GM18861 (cell line): ENCODE results near the gene BCO1.
A peak's percentile ranks its signal among the peaks of the same experiment; 100 is the strongest.
"Not testable (repeated sequence)": the region's sequence is repeated elsewhere in the genome, so short reads cannot be mapped to it uniquely, and the experiment has no call there.

Source experiments
- ATAC-seq: cut with Tn5 transposase; IDR thresholded peaks from one replicate; pipeline ENCODE4 v1.9.1; 2021; ENCODE audit not compliant: unreplicated experiment

The BCO1 gene

GRCh38 chr16:81238296-81239011 is at the start of gene BCO1:
Gene BCO1 (plus strand): TSS chr16:81238689. CDS start chr16:81238909, 220 bp downstream.
- peak; percentile 88 for ATAC-seq

DNA sequence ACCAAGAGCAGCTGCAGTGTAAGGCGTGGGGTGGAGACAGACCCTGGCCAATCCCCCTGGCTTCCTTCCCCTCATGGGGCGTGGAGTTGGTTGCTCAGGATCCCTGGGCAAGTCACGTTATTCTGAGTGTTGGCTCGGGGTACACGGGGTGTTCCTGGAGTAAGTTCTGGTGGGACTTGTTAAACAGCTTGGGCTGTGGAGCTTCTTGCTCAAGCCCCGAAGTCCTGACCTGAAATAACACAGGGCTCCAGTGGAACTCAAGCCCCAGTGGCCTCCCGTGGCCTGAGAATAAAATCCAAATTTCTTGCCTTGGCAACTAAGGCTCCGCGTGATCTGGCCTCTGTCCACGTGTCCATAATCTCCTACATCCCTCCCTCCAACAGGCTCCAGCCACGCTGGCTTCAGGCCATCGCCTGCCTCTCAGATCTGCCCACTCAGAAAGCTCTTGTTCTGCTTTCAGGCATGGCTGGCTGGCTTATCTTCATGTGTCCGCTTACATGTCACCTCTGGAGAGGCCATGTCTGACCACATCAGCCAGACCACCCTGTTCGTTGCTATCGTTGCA is 49.3 kb upstream of the BCO1 start:
- ATAC-seq = no peak

DNA sequence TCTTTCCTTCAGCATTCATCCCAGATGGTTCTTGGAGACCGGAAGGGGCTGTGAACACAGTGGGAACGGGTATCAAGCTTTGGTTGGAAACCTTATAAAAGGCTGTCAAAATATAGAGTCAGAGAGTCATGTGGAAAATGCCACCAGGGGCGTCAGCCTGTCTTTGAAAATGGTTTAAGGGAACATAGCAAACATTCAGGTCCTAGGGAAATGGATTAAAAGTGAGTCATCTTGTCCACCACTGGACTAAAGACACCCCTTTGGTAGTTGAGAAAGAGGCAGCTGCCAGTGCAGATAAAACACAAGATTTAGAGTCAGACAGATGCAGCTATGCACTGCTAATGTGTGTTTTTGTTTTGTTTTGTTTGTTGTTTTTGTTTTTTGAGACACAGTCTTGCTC is 47.8 kb upstream of the BCO1 start:
- no peak for ATAC-seq

- ATAC-seq = no peak
Observed at GRCh38 chr16:81195885-81196534, 42.5 kb upstream of the BCO1 start.

DNA sequence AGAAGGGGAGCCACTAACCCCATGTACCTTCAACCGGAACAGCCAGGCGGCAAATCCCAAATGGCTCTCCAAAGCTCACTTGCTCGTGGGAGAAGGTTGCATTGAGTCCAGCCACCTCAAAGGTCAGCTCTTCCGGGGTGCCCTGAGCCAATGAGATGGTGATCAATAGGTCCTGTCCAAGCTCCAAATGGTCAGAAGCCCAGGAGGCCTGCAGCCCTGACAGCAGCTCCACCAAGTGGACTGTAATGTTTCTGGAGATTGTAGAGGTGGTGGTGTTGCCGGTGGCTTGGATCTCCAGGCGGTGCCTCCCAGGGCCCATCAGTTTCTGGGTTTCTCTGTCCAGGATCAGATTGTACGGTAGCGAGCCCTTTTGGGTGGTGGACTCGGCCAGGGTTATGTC is 39.9 kb upstream of the BCO1 start:
- ATAC-seq = no peak

DNA sequence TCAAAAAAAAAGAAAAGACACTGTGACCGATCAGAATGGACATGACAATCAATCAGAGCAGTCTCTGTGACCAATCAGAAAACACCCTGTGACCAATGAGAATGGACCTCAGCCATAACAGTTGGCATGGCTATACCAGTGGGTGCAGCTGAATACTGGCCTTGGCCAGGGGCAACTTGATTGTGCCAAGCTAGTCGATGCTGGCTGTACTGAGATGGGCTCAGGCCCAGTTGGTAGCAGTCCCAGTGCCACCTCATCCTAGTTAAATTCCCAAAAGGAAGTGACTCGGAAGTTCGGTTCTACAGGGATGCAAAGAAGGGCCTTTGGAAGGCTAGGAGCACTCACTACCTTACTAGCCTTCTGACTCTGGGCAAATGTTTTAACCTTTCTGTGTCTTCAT is 37.2 kb upstream of the BCO1 start:
- ATAC-seq = no peak

DNA sequence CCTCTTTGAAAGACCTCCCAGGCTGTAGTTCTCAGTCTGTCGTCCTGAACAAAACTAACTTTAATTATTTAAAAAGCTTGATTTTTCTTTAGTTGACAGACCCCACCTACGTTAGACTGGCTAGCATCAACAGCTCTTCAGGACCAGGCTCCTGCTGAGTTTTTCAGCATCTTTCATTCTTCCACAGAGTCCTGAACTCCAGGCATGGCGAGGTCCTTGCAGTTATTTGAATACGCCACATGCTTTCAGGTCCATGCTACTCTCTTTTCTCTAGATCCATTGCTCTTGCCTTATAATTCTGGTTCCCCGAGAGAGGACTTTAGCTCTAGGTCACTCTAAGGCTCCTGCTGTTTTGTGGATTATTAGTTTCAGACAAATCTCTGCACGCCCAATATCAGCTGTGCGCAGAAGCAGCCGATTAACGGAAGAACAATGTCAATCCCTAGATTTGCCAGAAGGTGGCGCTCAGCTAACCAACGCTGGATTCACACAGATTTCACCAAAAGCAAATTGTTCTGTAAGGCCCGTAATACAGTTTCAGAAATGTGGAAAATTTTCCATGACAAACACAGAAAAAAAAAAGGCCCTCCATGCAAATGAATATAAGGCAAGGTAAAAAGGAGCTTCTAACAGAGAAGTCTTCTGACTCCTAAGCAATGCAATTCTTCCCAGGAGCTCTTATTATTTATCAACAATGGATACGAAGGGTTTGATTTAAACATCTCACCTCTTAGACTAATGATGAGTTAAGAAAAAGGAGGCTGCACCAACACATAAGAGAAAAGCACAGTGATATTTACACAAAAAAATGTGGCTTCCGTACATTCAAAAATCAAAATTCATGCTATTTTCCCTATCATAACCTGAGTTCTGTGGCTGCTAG is 33.5 kb upstream of the BCO1 start:
- ATAC-seq = no peak

GRCh38 chr16:81207076-81207475 is 31.4 kb upstream of the BCO1 start:
- no peak for ATAC-seq

GRCh38 chr16:81210807-81211206 is 27.7 kb upstream of the BCO1 start:
- ATAC-seq = no peak

GRCh38 chr16:81212830-81213465 is 25.5 kb upstream of the BCO1 start:
- no peak for ATAC-seq

DNA sequence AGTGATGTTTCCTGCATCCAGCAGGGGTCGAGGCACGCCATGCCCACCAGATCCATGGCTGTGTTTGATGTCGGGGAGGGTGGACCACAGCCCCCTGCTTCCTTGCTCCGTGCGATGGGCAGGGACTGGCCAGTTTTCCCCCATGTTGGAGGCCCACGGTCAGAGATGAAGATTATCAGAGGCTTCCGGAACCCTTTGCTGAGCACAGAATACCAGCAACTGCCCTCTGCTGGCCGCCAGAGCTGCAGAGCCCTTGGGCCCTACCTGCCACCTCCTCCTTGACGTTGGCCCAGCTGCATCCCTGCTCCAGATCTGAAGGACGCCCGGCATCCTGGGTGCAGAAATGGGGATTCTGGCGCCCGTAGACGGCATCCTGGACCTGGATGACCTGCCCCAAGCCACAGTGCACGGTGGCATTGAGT is 23.7 kb upstream of the BCO1 start:
- no peak for ATAC-seq

- no peak for ATAC-seq
Observed at GRCh38 chr16:81216114-81216513, 22.4 kb upstream of the BCO1 start.

- no peak for ATAC-seq
Observed at GRCh38 chr16:81216706-81217105, 21.8 kb upstream of the BCO1 start.

DNA sequence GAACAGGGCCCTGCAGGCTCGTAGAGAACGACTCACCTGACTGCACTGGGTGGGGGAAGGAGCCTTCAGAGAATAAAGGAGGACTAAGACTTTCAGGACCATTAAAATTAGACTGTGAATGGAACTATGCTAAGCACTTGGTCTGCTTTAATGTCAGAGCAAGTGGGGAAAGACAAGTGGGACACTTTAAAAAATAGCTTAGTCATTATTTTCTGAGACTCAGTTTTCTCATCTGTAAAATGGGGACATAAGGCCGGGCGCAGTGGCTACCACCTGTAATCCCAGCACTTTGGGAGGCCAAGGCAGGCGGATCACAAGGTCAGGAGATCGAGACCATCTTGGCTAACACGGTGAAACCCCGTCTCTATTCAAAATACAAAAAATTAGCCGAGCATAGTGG is 19.3 kb upstream of the BCO1 start:
- no peak for ATAC-seq

DNA sequence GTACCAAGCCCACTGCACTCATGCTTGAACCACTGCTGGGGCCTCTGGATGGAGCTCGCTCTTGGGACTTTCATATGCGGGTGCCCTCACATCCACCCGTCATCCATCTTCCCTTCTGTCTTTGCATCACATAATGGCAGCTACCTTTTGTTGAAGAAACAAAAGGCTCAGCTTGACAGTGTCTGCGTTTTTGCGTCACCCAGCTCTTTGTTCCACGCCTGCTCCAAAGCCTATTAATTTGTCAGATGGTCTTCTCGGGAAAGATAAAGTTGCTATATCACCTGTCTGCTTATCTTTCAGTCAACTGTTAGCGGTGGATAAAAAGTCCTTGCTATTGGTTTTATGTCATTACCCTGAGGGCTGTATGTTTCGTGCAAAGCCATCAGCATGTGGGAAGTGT is 18.1 kb upstream of the BCO1 start:
- no peak for ATAC-seq

- ATAC-seq = no peak
Observed at GRCh38 chr16:81221731-81222130, 16.8 kb upstream of the BCO1 start.

DNA sequence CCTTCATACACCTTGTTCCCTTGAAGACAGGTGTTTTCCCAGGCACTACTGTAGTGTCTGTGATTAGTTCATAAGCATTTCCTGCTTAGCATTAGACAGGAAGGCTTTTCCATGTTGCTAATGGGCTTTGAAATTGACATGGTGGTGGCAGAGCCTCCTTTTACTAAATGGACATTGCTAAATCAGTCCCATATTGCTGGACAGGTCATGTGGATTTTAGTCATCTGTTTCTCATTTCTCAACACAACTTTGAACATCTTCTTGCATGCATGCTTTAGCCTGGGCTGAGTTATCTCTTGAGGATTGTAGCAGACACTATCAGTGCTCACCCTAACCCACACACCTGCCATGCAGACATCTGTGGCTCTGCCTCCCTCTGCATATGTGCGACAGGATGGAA is 13.7 kb upstream of the BCO1 start:
- ATAC-seq = no peak

DNA sequence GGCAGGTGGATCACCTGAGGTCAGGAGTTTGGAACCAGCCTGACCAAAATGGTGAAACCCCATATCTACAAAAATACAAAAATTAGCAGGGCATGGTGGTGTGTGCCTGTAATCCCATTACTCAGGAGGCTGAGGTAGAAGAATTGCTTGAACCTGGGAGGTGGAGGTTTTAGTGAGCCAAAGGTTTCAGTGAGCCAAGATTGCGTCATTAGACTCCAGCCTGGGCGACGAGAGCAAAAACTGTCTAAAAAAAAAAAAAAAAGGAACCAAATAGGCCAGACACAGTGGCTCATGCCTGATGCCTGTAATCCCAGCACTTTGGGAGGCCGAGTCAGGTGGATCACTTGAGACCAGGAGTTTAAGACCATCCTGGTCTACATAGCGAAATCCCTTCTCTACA is 12.8 kb upstream of the BCO1 start:
- not testable (repeated sequence) for ATAC-seq

GRCh38 chr16:81227785-81228184 is 10.7 kb upstream of the BCO1 start:
- ATAC-seq = no peak

DNA sequence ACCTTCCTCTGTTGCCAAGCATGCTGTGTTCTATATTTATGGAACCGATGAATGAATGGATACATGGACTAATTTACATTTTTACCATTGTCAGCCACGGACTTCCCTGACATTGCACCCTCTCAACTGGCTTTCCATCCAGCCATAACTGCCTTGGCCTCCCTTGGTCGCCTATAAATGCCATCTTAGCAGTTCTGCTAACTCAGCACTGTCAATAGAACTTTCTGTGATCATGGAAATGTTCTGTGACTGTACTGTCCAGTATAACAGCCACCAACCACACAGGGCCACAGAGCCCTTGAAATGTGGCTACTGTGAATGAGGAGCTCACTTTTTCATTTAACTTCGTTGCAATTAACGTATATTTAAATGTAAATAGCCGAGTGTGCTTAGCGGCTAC is 8.7 kb upstream of the BCO1 start:
- ATAC-seq = no peak

- ATAC-seq = no peak
Observed at GRCh38 chr16:81231014-81231413, 7.5 kb upstream of the BCO1 start.
